H1 (cell line): ENCODE measurements around the gene LARP4. TPM values are rescaled to one million over a fixed set of nuclear protein-coding genes. Genes with fewer than 3 reads are reported as not detected.
"Not testable (repeated sequence)": the region's sequence is repeated elsewhere in the genome, so short reads cannot be mapped to it uniquely, and the experiment has no call there.

Source experiments
- CTCF ChIA-PET: fragments of 300-600 bp; sonication (Branson Sonifier 250); formaldehyde crosslinking; loops from one replicate; lab custom pipeline; 2021; ENCODE audit not compliant: partially characterized antibody; lab: Charles Lee
- POLR2A ChIA-PET: fragments of 300-600 bp; sonication (Branson Sonifier 250); formaldehyde crosslinking; loops from one replicate; lab custom pipeline; 2021; ENCODE audit warnings: inconsistent platforms; ENCODE audit not compliant: partially characterized antibody; lab: Charles Lee
- DNase-seq, 2 experiments: peaks; one replicate each; pipeline versions ENCODE4 v3.0.0 to v3.0.0-alpha.2; 2010 to 2022; ENCODE audit warnings: low spot score in 2 of 2, low read depth in 1 of 2, mixed read lengths in 1 of 2
- FAIRE-seq: peaks from 2 replicates; lab custom pipeline; 2011; peaks lifted over from hg19 to GRCh38; lab: Jason Lieb, UNC
- H2AFZ ChIP-seq: 2 replicates; pipeline ENCODE4 v1.8.1; 2012; ENCODE audit warnings: low read length, inconsistent platforms
- H2AK5ac ChIP-seq: 2 replicates; pipeline ENCODE4 v1.6.1; 2013; ENCODE audit warnings: low read depth, low read length
- H2BK120ac ChIP-seq: replicated peaks from 2 replicates; pipeline ENCODE3; 2013; ENCODE audit warnings: low read depth, low read length, inconsistent platforms
- H2BK12ac ChIP-seq: 2 replicates; pipeline ENCODE4 v1.6.1; 2013; ENCODE audit warnings: low read depth, low read length
- H2BK15ac ChIP-seq: 2 replicates; pipeline ENCODE4 v1.6.1; 2013; ENCODE audit warnings: low read length
- H2BK20ac ChIP-seq: 2 replicates; pipeline ENCODE4 v1.6.1; 2013; ENCODE audit warnings: low read length
- H2BK5ac ChIP-seq: 2 replicates; pipeline ENCODE4 v1.6.1; 2013; ENCODE audit warnings: low read depth, low read length
- H3K14ac ChIP-seq: 2 replicates; pipeline ENCODE4 v1.6.1; 2013; ENCODE audit warnings: inconsistent platforms; ENCODE audit not compliant: insufficient read length
- H3K18ac ChIP-seq: 2 replicates; pipeline ENCODE4 v1.6.1; 2013; ENCODE audit warnings: low read length; ENCODE audit errors: extremely low read depth
- H3K23ac ChIP-seq: 2 replicates; pipeline ENCODE4 v1.6.1; 2013; ENCODE audit warnings: inconsistent platforms; ENCODE audit not compliant: insufficient read length
- H3K23me2 ChIP-seq: 2 replicates; pipeline ENCODE4 v1.6.1; 2013; ENCODE audit warnings: low read depth, low read length
- H3K27ac ChIP-seq: 2 replicates; pipeline ENCODE4 v1.6.1; 2011; ENCODE audit warnings: low read depth, low read length, inconsistent platforms
- H3K27me3 ChIP-seq, 4 experiments: replicated peaks in 1 of 4; 1 replicate in 1 of 4; 2 replicates in 3 of 4; pipeline versions ENCODE4 v1.6.1 to v1.8.1; 2011 to 2013; ENCODE audit warnings: low read length in 3 of 4, mild to moderate bottlenecking in 3 of 4, inconsistent platforms in 2 of 4, mixed read lengths in 2 of 4, moderate library complexity in 1 of 4; ENCODE audit not compliant: control insufficient read depth in 3 of 4, insufficient read depth in 3 of 4; ENCODE audit errors: extremely low read depth in 1 of 4
- H3K36me3 ChIP-seq, 4 experiments: 2 replicates each; pipeline versions ENCODE4 v1.6.1 to v1.8.1; 2011 to 2013; ENCODE audit warnings: mild to moderate bottlenecking in 4 of 4, low read length in 3 of 4, moderate library complexity in 2 of 4, control low read depth in 1 of 4, inconsistent platforms in 1 of 4; ENCODE audit not compliant: insufficient read depth in 4 of 4, control insufficient read depth in 2 of 4
- H3K4ac ChIP-seq: replicated peaks from 2 replicates; pipeline ENCODE3; 2013; ENCODE audit warnings: low read length, low read depth, mixed read lengths, inconsistent platforms; ENCODE audit not compliant: insufficient read length
- H3K4me1 ChIP-seq, 4 experiments: replicated peaks in 1 of 4; 1 replicate in 1 of 4; 2 replicates in 3 of 4; pipeline versions ENCODE4 v1.6.1 to v1.8.1; 2011 to 2013; ENCODE audit warnings: low read length in 3 of 4, inconsistent platforms in 2 of 4, mixed read lengths in 1 of 4; ENCODE audit not compliant: insufficient read depth in 4 of 4, control insufficient read depth in 3 of 4
- H3K4me2 ChIP-seq, 2 experiments: 2 replicates each; pipeline versions ENCODE4 v1.6.1 to v1.8.1; 2011 to 2013; ENCODE audit warnings: low read depth in 2 of 2, low read length in 2 of 2, control low read depth in 1 of 2, inconsistent platforms in 1 of 2, mild to moderate bottlenecking in 1 of 2; ENCODE audit not compliant: insufficient read depth in 1 of 2
- H3K4me3 ChIP-seq, 4 experiments: fragments of 200-600, 300-600 bp in 1 of 4; sonication (generic), shearing (Covaris generic), sonication (Bioruptor Twin) in 1 of 4; 2 replicates each; pipeline versions ENCODE4 v1.5.1 to v1.8.1; 2011 to 2016; ENCODE audit warnings: low read length in 4 of 4, low read depth in 3 of 4, control low read depth in 2 of 4, inconsistent platforms in 2 of 4, mild to moderate bottlenecking in 2 of 4, mixed read lengths in 1 of 4, moderate library complexity in 1 of 4; ENCODE audit not compliant: insufficient read depth in 2 of 4; ENCODE audit errors: extremely low read depth in 1 of 4
- H3K56ac ChIP-seq: replicated peaks from 2 replicates; pipeline ENCODE3; 2013; ENCODE audit warnings: low read depth, mild to moderate bottlenecking, mixed read lengths, low read length, inconsistent platforms; ENCODE audit not compliant: insufficient read length
- H3K79me1 ChIP-seq: 2 replicates; pipeline ENCODE4 v1.6.1; 2013; ENCODE audit warnings: low read depth, low read length, control low read depth
- H3K79me2 ChIP-seq, 2 experiments: 2 replicates each; pipeline versions ENCODE4 v1.6.1 to v1.8.1; 2012 to 2013; ENCODE audit warnings: low read length in 2 of 2, mild to moderate bottlenecking in 2 of 2, inconsistent platforms in 1 of 2; ENCODE audit not compliant: insufficient read depth in 2 of 2, control insufficient read depth in 1 of 2
- H3K9ac ChIP-seq, 4 experiments: replicated peaks in 1 of 4; 1 replicate in 1 of 4; 2 replicates in 3 of 4; pipeline versions ENCODE4 v1.6.1 to v1.8.1; 2011 to 2013; ENCODE audit warnings: low read depth in 3 of 4, low read length in 3 of 4, control low read depth in 2 of 4, mild to moderate bottlenecking in 2 of 4, moderate library complexity in 2 of 4, inconsistent platforms in 1 of 4; ENCODE audit errors: extremely low read depth in 1 of 4
- H3K9me3 ChIP-seq, 2 experiments: 2 replicates each; pipeline versions ENCODE4 v1.6.1 to v1.8.1; 2012 to 2013; ENCODE audit warnings: mild to moderate bottlenecking in 2 of 2, moderate library complexity in 2 of 2, control low read depth in 1 of 2, inconsistent platforms in 1 of 2, low read depth in 1 of 2, low read length in 1 of 2, mixed read lengths in 1 of 2; ENCODE audit not compliant: insufficient read depth in 2 of 2
- H4K20me1 ChIP-seq, 2 experiments: replicated peaks in 1 of 2; 2 replicates each; pipeline versions ENCODE3 to v1.8.1; 2011 to 2013; ENCODE audit warnings: inconsistent platforms in 2 of 2, low read length in 2 of 2, mild to moderate bottlenecking in 1 of 2; ENCODE audit not compliant: insufficient read depth in 2 of 2, control insufficient read depth in 1 of 2
- H4K5ac ChIP-seq: 2 replicates; pipeline ENCODE4 v1.6.1; 2013; ENCODE audit warnings: low read length, low read depth, mixed read lengths, inconsistent platforms; ENCODE audit not compliant: insufficient read length
- H4K8ac ChIP-seq: 2 replicates; pipeline ENCODE4 v1.8.0; 2013; ENCODE audit warnings: mild to moderate bottlenecking, moderate library complexity, low read length, inconsistent platforms; ENCODE audit not compliant: insufficient read depth; ENCODE audit errors: extremely low read depth
- H4K91ac ChIP-seq: replicated peaks from 2 replicates; pipeline ENCODE3; 2013; ENCODE audit warnings: low read length, mixed read lengths, inconsistent platforms; ENCODE audit not compliant: insufficient read length
- WGBS, 2 experiments: shearing (Covaris generic) in 1 of 2; methylation state at CpG; one replicate each; pipeline versions ENCODE4 v1.1.6 to v1.1.7; 2013 to 2015; ENCODE audit warnings: low lambda C conversion rate in 2 of 2, mixed read lengths in 2 of 2, inconsistent platforms in 1 of 2, low coverage in 1 of 2, missing lambda C conversion rate in 1 of 2; ENCODE audit not compliant: insufficient replicate concordance in 2 of 2, insufficient coverage in 1 of 2, insufficient read length in 1 of 2; ENCODE audit errors: extremely low coverage in 1 of 2, missing lambda C conversion rate in 1 of 2; 5-methylcytosine and 5-hydroxymethylcytosine counted together
- polyA plus RNA-seq, 7 experiments: library from polyadenylated mRNA; depleted of rRNA in 3 of 7; stranded (reverse) in 5 of 7; unstranded in 2 of 7; fragments of >200 nt in 5 of 7; fragments of 200-250 nt in 2 of 7; gene quantifications; 1 replicate in 5 of 7; 2 replicates in 1 of 7; 4 replicates in 1 of 7; pipeline versions ENCODE4 v1.2.1 to v1.2.3, GENCODE V29; 2011 to 2013; ENCODE audit warnings: missing spikeins in 2 of 7, mixed read lengths in 2 of 7
- total RNA-seq: library from RNA; stranded (reverse); fragmentation: NEBNext Ultra II Directional; extraction: Animal tissue kit (Norgen Biotek cat#: 25700); gene quantifications from 2 replicates; pipeline ENCODE4 v1.2.1, GENCODE V29; 2021

The LARP4 gene
- total and polyA plus RNA-seq, 2 of the 8 experiments (the other 6 are each of a cell fraction or from before 2014, with no cell fraction given) = 12.8 to 93.9 TPM

DNA sequence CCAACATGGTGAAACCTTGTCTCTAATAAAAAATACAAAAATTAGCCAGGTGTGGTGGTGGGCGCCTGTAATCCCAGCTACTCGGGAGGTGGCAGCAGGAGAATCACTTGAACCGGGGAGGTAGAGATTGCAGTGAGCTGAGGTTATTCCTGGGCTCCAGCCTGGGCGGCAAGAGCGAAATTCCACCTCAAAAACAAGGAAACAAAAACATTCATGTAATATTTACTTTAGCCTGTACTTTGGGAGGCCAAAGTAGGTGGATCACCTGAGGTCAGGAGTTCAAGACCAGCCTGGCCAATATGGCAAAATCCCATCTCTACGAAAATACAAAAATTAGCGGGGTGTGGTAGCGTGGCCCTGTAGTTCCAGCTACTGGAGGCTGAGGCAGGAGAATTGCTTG, 31.0 kb downstream of the LARP4 start:
- H3K23me2 ChIP-seq, DNase-seq, H3K23ac ChIP-seq, H2BK12ac ChIP-seq, H2AFZ ChIP-seq, H3K4ac ChIP-seq, H3K9me3 ChIP-seq, H3K27ac ChIP-seq, H3K18ac ChIP-seq, H2AK5ac ChIP-seq, H2BK5ac ChIP-seq, H3K14ac ChIP-seq, H3K4me1 ChIP-seq, H4K20me1 ChIP-seq, H3K9ac ChIP-seq, H4K8ac ChIP-seq, H2BK15ac ChIP-seq, POLR2A ChIA-PET, H2BK20ac ChIP-seq, H2BK120ac ChIP-seq, H3K4me3 ChIP-seq, H3K27me3 ChIP-seq, H4K91ac ChIP-seq, H3K79me1 ChIP-seq, H3K56ac ChIP-seq, H3K4me2 ChIP-seq, FAIRE-seq, H4K5ac ChIP-seq: not testable (repeated sequence)
- 83% methylated on average over 8 of the region's 8 CpGs; no CpG with 5 or more reads in 1 of the 2 experiments for WGBS, 2 experiments
- peaks cover 0 to 10% of the 10 kb centered on the region in 2 experiments; a peak in 2 of 4 replicates for H3K79me2 ChIP-seq
- CTCF ChIA-PET = interaction anchor here (1.0 kb wide), 1 partner anchor 43 kb away, joined by 3 read pairs; no protein-coding TSS in a partner anchor
- peaks cover 21 to 84% (median 43%) of the 10 kb centered on the region in 4 experiments for H3K36me3 ChIP-seq
